GM12892 (cell line): Measurements from ENCODE around the gene SCAF11.

ENCODE experiments used
- DNase-seq: peaks from one replicate; pipeline ENCODE4 v3.0.0; 2011; ENCODE audit not compliant: insufficient read length
- FAIRE-seq: peaks from 2 replicates; lab custom pipeline; 2011; peaks lifted over from hg19 to GRCh38; lab: Jason Lieb, UNC
- POLR2A ChIP-seq: IDR thresholded peaks from 2 replicates; pipeline ENCODE4 v1.6.1; 2011; ENCODE audit warnings: low read depth, low read length, control low read depth
- POLR2AphosphoS5 ChIP-seq: IDR thresholded peaks from 2 replicates; pipeline ENCODE4 v1.6.1; 2011; ENCODE audit warnings: low read depth, low read length, control low read depth
- TAF1 ChIP-seq: IDR thresholded peaks from 2 replicates; pipeline ENCODE4 v1.6.1; 2011; ENCODE audit warnings: low read depth, mild to moderate bottlenecking, control low read depth, low read length, borderline replicate concordance

The SCAF11 gene

DNA sequence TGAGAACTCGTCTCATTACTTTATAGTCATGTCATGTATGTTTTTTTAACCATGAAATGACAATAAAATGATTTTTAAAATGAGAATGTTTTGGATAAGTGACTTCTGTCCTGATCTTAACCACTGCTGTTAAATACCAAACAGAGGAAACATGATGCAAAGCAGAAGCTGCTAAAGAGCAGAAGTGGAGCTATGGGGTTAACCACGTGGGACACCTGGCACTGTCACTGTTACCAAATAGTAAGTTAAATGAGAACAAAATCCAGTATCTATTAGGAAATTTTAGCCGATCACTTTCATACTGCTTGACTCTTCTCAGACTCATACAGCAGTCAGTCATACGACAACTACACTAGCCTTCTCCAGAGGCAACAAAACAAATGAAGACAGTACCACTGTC is 82.4 kb downstream of the SCAF11 start:
- DNase-seq = no peak
- no peak for TF ChIP-seq TAF1
- TF ChIP-seq POLR2A = no peak
- no peak for TF ChIP-seq POLR2AphosphoS5
- no peak for FAIRE-seq

DNA sequence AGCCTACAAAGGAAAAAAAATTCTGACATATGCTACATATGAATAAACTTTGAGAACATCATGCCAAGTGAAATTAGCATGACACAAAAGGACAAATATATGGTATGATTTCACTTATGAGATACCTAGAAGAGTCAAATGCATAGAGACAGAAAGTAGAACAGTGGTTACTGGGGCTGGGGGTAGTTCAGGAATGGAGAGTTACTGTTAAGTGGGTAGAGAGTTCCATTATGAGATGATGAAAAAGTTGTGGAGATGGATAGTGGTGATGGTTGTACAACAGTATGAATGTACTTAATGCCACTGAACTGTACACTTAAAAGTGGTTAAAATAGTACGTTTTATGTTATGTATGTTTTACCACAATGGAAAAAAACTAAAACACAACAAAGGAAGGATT is 92.3 kb downstream of the SCAF11 start:
- no peak for FAIRE-seq
- TF ChIP-seq POLR2AphosphoS5 = no peak
- no peak for TF ChIP-seq POLR2A
- TF ChIP-seq TAF1 = no peak
- no peak for DNase-seq

DNA sequence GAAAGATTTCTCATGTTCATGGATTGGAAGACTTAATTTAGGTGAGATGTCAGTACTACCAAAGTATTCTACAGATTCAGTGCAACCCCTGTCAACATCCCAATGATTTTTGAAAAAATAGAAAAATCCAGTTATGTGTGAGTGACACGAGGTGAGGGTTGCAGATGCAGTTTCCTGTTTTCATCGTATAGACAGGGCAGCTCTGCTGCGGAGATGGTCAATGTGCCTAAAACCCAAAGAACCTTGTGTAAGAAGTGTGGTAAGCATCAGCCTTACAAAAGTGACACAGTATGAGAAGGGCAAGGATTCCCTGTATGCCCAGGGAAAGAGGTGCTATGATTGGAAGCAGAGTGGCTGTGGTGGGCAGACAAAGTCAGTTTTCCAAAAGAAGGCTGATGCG is 94.4 kb downstream of the SCAF11 start:
- FAIRE-seq (no peak), DNase-seq (no peak)
- TF ChIP-seq POLR2AphosphoS5 = no peak
- TF ChIP-seq POLR2A = no peak
- TF ChIP-seq TAF1 = no peak

DNA sequence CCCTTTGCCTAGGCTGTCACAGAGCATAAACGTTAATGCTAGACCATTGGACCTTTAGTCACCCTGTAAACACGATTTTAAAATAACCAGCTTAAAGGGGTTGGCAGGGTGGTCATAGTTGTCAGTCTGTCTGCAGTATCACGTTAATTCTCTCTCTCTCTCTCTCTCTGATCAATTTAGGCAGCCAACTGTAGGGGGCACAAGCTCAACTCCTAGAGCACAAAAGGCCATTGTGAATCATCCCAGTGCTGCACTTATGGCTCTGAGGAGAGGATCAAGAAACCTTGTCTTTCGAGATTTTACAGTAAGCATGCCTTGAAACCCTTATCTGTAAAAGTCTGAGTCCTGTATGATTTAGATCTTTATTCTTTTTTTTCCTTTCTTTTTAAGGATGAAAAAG is 97.1 kb downstream of the SCAF11 start:
- no peak for DNase-seq
- FAIRE-seq = no peak
- TF ChIP-seq POLR2AphosphoS5 = no peak
- no peak for TF ChIP-seq TAF1
- TF ChIP-seq POLR2A = no peak

DNA sequence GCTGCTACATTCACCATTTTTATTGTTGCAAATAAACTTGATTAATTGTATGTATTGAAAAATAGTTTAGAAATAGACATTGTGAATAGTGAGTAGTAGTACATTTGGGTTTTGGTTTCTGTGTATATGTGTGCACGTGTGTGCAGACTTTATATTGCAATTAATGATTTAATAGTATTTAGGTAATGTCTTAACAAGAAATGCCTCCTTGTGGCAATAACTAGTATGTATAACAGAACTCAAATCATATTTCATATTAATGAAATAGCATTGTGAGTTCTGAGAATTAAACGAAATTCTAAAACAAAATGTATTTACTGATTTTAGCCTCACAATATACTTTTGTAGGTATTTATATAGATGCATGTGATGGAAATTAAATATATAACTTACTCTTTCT is 100.1 kb downstream of the SCAF11 start:
- DNase-seq (no peak), FAIRE-seq (no peak)
- no peak for TF ChIP-seq POLR2AphosphoS5
- TF ChIP-seq POLR2A = no peak

DNA sequence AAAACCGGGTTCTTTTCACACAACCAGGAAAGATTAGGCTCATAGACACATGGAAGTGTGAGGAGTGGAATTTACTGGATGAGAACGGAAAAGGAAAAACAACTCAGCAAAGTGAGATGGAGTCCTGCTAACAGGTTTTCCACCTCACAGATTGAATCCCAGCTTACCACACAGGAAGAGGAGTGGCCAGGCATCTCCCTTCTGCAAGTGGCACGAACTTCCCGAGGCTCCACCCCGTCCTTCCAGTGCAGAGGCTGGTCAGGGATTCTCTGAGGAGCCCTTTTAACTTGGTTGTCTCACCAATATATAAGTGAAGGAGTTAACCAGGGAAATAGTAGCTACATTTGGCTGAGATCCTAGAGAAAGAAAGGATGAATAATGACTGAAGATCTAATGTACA is 102.8 kb downstream of the SCAF11 start:
- no peak for DNase-seq
- FAIRE-seq = no peak
- TF ChIP-seq POLR2AphosphoS5 (no peak), POLR2A (no peak), TAF1 (no peak)

DNA sequence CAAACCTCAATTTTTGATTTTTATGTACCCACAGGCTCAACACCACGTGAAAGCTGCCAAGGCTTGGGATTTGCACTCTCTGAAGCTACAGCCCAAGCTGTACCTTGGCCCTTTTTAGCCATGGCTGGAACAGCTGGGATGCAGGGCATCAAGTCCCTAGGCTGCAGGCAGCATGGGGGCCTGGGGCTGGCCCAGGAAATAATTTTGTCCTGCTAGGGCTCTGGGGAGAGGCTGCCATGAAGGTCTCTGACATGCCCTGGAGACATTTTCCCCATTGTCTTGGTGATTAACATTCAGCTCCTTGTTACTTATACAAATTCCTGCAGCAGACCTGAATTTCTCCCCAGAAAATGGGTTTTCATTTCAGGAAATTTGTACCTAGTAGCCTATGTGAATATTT is 103.7 kb downstream of the SCAF11 start:
- no peak for TF ChIP-seq POLR2A
- TF ChIP-seq TAF1 = no peak
- no peak for TF ChIP-seq POLR2AphosphoS5
- FAIRE-seq = no peak

DNA sequence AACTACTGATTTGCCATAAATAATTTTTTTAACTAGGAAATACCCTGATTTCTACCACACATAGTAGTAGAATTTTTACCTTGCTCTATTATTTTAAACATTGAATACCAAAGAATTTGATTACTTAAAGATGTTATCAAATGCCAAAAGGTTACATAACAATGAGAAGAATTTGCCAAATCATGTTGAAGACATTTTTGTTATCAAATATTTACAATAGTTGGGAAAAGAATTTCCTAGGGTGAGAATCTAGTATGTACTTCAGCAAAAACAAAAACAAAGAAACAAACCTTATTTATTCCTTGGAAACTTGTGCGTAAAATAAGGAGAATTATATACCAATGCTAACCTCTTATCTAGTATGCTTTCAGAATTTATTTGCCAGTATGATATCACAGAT is 107.2 kb downstream of the SCAF11 start:
- FAIRE-seq (no peak), DNase-seq (no peak)
- TF ChIP-seq POLR2AphosphoS5 (no peak), TAF1 (no peak), POLR2A (no peak)

More for the DNA sequence above, 103.7 kb downstream of the SCAF11 start:
- DNase-seq = no peak

DNA sequence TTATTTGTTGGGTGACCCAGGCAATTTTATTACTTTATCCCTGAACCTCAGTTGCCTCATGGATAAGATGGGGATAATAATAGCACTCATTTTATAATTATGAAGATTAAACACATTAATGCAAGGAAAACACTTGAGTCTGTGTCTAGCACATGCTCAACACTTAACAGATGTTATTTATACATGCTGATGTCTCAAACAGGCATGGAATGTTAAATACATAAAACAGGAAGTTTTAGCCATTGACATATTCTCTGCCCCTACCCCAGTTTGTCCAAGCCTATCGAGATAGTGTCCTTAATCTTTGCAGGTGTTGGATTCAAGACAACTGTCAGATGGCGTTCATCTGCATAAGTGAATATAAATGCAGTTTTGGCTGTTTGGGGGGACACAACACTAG is 109.8 kb downstream of the SCAF11 start:
- no peak for FAIRE-seq
- TF ChIP-seq POLR2A = no peak
- TF ChIP-seq TAF1 = no peak
- no peak for TF ChIP-seq POLR2AphosphoS5
- DNase-seq = no peak

DNA sequence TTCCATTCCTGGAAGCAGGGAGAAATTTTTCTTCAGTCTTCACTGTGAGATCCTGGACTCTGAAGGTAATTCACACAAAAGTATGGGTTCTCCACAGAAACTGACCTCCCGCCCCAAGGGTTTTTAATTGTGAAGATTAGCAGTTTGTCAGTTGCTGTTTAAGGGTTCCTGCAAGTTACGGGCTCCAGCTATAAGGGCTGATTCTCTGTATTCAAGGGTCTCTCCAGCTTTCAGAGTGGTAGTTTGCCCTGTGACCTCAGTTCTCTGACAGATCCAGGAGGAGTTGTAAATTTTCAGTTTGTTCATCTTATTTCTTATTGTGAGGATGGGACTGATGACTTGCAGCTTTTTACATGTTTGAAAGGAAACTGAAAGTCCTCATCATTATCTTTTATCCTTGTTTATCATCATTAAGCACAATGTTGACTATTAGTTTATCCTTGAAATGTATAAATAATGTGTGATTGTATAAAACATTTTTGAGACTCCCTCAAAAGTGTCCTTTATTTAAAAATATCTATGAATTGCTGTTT is 110.9 kb downstream of the SCAF11 start:
- TF ChIP-seq TAF1 = no peak
- DNase-seq (no peak), FAIRE-seq (no peak)

DNA sequence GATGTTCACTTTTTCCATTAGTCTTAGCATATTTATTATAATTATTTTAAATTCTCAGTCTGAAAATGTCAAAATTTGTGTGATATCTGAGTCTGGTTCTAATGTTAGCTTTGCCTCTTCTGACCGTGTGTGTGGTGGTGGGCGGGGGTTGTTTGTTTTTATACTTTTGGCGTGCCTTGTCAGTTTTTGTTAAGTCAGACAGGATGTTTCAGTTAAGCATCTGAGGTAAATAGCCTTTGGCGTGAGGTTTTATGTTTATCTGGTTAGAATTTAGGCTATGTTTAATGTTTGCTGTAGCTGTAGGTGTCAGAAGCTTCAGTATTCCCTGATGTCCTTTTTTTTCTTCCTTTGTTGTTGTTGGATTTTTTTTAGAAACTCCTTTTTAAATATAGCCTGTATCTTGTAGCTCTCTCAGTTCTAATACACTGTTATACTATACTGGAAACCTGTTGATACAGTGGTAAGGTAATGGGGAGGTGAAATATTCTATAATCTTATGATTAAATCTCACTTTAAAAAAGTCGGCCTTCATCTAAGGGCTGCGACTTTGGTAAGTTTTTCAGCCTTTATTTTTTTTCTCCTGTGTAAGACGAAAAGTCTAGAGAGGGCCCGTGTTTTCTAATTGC is 111.6 kb downstream of the SCAF11 start:
- no peak for FAIRE-seq
- TF ChIP-seq TAF1 (no peak), POLR2A (no peak), POLR2AphosphoS5 (no peak)
- no peak for DNase-seq

DNA sequence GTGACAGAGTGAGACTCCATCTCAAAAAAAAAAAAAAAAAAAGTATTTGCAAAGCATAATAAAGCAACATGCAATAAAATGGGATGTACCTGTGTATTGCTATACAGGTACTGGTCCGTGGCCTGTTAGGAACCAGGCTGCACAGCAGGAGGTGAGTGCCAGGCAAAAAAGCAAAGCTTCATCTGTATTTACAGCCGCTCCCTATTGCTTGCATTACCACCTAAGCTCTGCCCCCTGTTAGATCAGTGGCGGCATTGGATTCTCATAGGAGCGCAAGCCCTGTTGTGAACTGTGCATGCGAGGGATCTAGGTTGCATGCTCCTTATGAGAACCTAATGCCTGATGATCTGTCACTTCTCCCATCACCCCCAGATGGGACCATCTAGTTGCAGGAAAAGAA is 113.3 kb downstream of the SCAF11 start:
- DNase-seq = no peak
- FAIRE-seq = no peak
- TF ChIP-seq POLR2AphosphoS5 = no peak
- TF ChIP-seq TAF1 = no peak
- TF ChIP-seq POLR2A = no peak

DNA sequence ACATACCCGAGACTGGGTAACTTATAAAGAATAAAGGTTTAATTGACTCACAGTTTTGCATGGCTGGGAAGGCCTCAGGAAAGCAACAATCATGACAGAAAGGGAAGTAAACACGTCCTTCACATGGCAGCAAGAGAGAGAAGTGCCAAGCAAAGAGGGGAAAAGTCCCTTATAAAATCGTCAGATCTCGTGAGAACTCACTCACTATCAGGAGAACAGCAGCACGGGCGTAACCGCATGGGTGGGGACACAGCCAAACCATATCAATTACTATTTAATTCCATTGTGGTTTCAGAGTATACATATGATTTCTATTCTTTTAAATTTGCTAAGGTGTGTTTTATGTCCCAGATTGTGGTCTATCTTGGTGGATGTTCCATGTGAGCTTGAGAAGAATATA is 117.9 kb downstream of the SCAF11 start:
- TF ChIP-seq POLR2AphosphoS5 (no peak), TAF1 (no peak), POLR2A (no peak)
- FAIRE-seq = no peak
- DNase-seq = no peak
